SK-N-SH treated with all-trans-retinoic acid at 6 μM for 48 hours (cell line): ENCODE measurements around the gene SLC30A10.

Source experiments
- ARNTL ChIP-seq: fragments of 450-650 bp; formaldehyde crosslinking; IDR thresholded peaks from 2 replicates; pipeline ENCODE4 v1.5.0; 2020; ENCODE audit warnings: low read depth, mild to moderate bottlenecking, moderate library complexity, borderline replicate concordance
- BACH2 ChIP-seq: fragments of 250-450 bp; sonication (Bioruptor Pico); IDR thresholded peaks from 2 replicates; pipeline ENCODE4 v1.9.0; 2021; ENCODE audit warnings: mild to moderate bottlenecking, borderline replicate concordance
- CREB5 ChIP-seq: fragments of 250-450 bp; sonication (Bioruptor Pico); IDR thresholded peaks from 2 replicates; pipeline ENCODE4 v1.5.1; 2020; ENCODE audit warnings: low read depth, mild to moderate bottlenecking, moderate library complexity
- GLIS3 ChIP-seq: fragments of 250-450 bp; sonication (Bioruptor Pico); IDR thresholded peaks from 2 replicates; pipeline ENCODE4 v1.5.0; 2020; ENCODE audit warnings: mild to moderate bottlenecking, moderate library complexity
- ISL1 ChIP-seq: fragments of 250-450 bp; sonication (Bioruptor Pico); IDR thresholded peaks from 2 replicates; pipeline ENCODE4 v2.1.2; 2022; ENCODE audit warnings: mild to moderate bottlenecking, moderate library complexity
- PATZ1 ChIP-seq: fragments of 250-450 bp; sonication (Bioruptor Pico); IDR thresholded peaks from 2 replicates; pipeline ENCODE4 v1.8.0; 2020; ENCODE audit warnings: mild to moderate bottlenecking, moderate library complexity, borderline replicate concordance
- POU6F1 ChIP-seq: fragments of 250-450 bp; sonication (Bioruptor Pico); IDR thresholded peaks from 2 replicates; pipeline ENCODE4 v1.8.0; 2021; ENCODE audit warnings: low read depth, mild to moderate bottlenecking, moderate library complexity, borderline replicate concordance
- TCF4 ChIP-seq: fragments of 250-450 bp; sonication (Bioruptor Pico); IDR thresholded peaks from 2 replicates; pipeline ENCODE4 v1.8.0; 2021; ENCODE audit warnings: mild to moderate bottlenecking, moderate library complexity, borderline replicate concordance
- TSHZ2 ChIP-seq: fragments of 250-450 bp; sonication (Bioruptor Pico); IDR thresholded peaks from 2 replicates; pipeline ENCODE4 v1.5.0; 2020; ENCODE audit warnings: mild to moderate bottlenecking, moderate library complexity
- ZFP30 ChIP-seq: fragments of 450-650 bp; formaldehyde crosslinking; IDR thresholded peaks from 2 replicates; pipeline ENCODE4 v1.5.0; 2022; ENCODE audit warnings: mild to moderate bottlenecking, moderate library complexity
- ZNF70 ChIP-seq: fragments of 450-650 bp; formaldehyde crosslinking; IDR thresholded peaks from 2 replicates; pipeline ENCODE4 v1.5.0; 2020; ENCODE audit warnings: mild to moderate bottlenecking, moderate library complexity

GRCh38 chr1:219927298-219927955, 930 bp downstream of the SLC30A10 start:
- TF ChIP-seq ZFP30 (CRISPR knock-in tag) (no peak), TSHZ2 (CRISPR knock-in tag) (no peak), TCF4 (CRISPR knock-in tag) (no peak), PATZ1 (no peak), BACH2 (CRISPR knock-in tag) (no peak), GLIS3 (no peak), ISL1 (CRISPR knock-in tag) (no peak), POU6F1 (CRISPR knock-in tag) (no peak), ARNTL (CRISPR knock-in tag) (no peak), ZNF70 (no peak), CREB5 (CRISPR knock-in tag) (no peak)
